GM20000 (cell line): Measurements from ENCODE around the gene PTPRN2.

ENCODE experiments used
- DNase-seq: peaks from one replicate; pipeline ENCODE4 v3.0.0; 2012; ENCODE audit warnings: low spot score
- CTCF ChIP-seq: IDR thresholded peaks from 2 replicates; pipeline ENCODE4 v1.5.1; 2012; ENCODE audit warnings: mild to moderate bottlenecking, control low read depth; ENCODE audit errors: extremely low read depth, missing control alignments

PTPRN2 gene

GRCh38 chr7:158097106-158097452 lies 490.5 kb downstream of the PTPRN2 start:
- TF ChIP-seq CTCF = no peak

GRCh38 chr7:158096582-158096981 lies 491.0 kb downstream of the PTPRN2 start:
- DNase-seq = no peak
- TF ChIP-seq CTCF = no peak

More at GRCh38 chr7:158097106-158097452, 490.5 kb downstream of the PTPRN2 start:
- DNase-seq = no peak

- no peak for TF ChIP-seq CTCF
- no peak for DNase-seq
Measured at GRCh38 chr7:158094671-158095226, 492.9 kb downstream of the PTPRN2 start.

- DNase-seq = no peak
- no peak for TF ChIP-seq CTCF
Measured at GRCh38 chr7:158094046-158094445, 493.6 kb downstream of the PTPRN2 start.

GRCh38 chr7:158093156-158093796 lies 494.3 kb downstream of the PTPRN2 start:
- no peak for TF ChIP-seq CTCF
- no peak for DNase-seq

GRCh38 chr7:158087196-158087595 lies 500.4 kb downstream of the PTPRN2 start:
- no peak for DNase-seq
- TF ChIP-seq CTCF = no peak

GRCh38 chr7:158085741-158086695 lies 501.6 kb downstream of the PTPRN2 start:
- TF ChIP-seq CTCF = no peak
- DNase-seq = no peak
